ENCODE results near the gene MAGEA11.
"Not testable (repeated sequence)": the region's sequence is repeated elsewhere in the genome, so short reads cannot be mapped to it uniquely, and the experiment has no call there.

Gene MAGEA11

DNA sequence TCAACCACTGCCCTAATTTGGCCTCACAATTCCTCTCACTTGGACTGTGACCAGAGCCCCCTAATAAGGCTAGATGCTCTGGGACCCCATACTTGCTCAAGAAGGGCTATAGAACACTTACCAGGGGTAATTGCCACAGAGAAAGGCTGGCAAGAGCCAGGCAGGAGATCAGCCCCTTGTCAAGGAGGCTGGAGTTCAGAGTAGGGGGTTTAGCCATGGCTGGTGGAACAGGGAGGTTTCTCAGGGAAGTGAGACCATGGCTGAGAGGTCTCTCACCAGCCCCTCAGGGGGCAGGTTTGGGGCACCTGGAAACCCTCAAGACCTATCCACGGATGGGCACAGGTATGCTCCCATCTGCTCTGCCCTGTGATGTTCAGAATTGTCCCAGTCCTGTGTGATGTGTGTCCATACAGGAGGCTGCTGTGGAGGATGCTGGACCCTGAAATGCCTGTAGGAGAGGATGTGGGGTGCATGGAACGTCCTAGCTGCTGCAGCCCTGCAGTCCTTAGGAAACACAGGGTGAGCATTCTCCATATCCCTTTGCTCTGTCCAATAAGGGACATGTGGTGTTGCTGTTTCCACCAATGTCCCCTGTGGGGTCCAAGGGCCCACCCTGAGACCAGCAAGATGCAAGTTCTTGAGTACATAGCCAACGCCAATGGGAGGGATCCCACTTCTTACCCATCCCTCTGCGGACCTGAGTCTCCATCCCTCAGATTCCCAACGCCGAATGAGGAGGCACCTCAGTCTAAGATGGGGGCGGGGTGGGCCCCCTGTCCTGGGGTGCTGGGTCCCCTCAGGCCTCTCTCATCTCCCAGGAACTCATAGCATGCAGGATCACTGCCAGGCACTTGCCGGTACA, 45.6 kb downstream of the MAGEA11 start:
- DNase-seq, result no peak
- TF ChIP-seq POLR2A (IDR thresholded peaks at IDR 0.05; ENCODE audit: low read length) (no peak), GATA1 (IDR thresholded peaks at IDR 0.05; ENCODE audit: low read depth, low read length) (no peak)

DNA sequence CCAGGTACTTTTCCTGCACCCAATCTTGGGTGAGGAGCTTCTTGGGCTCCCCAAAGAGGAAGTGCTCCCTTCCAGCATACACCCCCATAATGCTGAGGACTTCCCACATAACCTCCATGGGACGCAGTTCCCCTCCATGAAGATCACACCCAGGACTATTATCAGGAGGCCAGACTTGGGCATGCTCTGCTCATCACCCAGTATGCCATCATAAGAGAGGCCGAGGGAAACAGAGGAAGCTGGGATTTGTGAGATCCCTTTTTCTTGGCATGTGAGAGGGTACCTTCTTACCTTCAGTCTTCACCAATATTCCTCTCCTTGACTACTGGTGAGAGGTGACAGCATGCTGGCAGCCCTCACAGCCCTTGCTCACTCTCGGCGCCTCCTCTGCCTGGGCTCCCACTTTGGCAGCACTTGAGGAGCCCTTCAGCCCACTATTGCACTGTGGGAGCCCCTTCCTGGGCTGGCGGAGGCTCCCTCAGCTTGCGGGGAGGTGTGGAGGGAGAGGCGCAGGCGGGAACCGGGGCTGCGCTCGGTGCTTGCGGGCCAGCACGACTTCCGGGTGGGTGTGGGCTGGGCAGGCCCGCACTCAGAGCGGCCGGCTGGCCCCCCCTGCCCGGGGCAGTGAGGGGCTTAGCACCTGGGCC, 46.3 kb downstream of the MAGEA11 start:
- TF ChIP-seq POLR2A (IDR thresholded peaks at IDR 0.05; ENCODE audit: low read length) (no peak), GATA1 (IDR thresholded peaks at IDR 0.05; ENCODE audit: low read depth, low read length) (no peak)
- DNase-seq, result no peak

DNA sequence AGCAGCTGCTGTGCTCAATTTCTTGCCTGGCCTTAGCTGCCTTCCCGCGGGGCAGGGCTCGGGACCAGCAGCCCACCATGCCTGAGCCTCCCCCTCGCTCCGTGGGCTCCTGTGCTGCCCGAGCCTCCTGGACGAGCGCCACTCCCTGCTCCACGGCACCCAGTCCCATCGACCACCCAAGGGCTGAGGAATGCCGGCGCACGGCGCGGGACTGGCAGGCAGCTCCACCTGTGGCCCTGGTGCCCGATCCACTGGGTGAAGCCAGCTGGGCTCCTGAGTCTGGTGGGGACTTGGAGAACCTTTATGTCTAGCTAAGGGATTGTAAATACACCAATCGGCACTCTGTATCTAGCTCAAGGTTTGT, 46.8 kb downstream of the MAGEA11 start:
- DNase-seq, result not testable (repeated sequence)

DNA sequence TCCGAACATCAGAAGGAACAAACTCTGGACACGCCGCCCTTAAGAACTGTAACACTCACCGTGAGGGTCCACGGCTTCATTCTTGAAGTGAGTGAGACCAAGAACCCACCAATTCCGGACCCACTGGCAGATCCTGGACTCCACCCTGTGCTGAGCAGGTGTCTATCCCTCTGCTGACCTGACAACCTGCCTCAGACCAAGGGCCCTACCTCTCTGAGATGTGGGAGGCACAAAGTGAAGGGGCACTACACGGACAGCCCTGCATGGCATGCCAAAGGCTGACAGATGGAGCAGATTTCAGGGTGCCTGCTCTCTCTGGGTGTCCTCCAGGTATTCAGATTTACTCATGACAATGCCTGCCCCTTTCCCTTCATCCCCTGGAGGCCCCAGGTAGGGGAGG, 48.0 kb downstream of the MAGEA11 start:
- TF ChIP-seq POLR2A (IDR thresholded peaks at IDR 0.05; ENCODE audit: low read length) (no peak), GATA1 (IDR thresholded peaks at IDR 0.05; ENCODE audit: low read depth, low read length) (no peak)
- no peak for DNase-seq

DNA sequence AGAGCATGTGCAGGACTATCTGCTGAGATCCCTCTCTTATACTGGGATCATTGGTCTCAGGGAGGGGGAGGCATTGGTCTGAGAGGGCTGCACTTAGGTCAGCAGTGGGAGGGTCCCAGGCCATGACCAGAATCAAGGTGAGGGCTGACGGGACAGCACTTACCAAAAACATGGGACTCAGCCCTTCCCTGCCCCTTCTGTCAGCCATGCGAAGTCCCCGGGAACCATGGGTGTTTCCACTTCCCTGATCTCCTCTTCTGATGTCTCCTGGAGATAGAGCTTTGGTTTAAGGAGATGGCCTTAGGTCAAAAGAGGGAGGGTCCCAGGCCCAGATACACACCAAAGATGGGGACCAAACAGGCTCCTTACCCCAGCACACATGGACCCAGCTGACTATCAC, 49.1 kb downstream of the MAGEA11 start:
- DNase-seq, result no peak
- TF ChIP-seq POLR2A (IDR thresholded peaks at IDR 0.05; ENCODE audit: low read length) (no peak), GATA1 (IDR thresholded peaks at IDR 0.05; ENCODE audit: low read depth, low read length) (no peak)

DNA sequence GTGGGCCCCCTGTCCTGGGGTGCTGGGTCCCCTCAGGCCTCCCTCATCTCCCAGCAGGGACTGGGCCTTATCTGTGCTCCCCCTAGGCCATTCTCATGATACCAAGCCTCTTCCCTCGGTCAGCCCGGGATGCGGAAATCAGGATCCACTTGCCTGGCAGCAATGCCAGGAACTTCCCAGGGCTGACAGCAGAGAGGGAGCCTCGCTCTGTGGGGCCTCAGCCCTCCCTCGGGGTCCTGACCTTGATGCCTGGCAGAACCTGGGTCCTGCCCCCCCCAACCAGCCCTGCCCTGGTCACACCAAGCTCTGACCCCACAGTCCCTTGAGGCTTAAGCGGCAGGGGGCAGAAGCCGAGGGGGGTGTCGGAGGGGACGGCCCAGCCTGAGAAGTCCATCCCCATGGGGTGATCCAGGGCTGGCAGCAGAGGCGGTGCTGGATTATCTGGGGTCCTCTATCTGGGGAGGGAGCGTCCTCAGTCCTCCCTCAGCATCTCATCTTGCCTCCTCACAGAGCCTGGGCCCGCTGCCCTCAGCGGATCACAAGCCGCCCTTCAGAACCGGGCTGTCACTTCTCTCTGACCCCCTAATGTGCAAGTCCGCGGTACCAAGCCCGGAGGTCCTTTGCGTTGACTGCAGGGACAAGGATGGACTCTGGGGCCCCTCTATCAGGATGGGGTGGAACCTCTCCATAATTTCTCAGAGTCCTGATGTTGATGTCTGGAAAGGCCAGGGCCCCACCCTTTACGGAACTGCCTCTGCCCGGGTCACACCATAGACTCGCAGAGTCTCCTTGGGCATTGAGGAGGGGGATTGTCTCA, 50.2 kb downstream of the MAGEA11 start:
- not testable (repeated sequence) for DNase-seq

DNA sequence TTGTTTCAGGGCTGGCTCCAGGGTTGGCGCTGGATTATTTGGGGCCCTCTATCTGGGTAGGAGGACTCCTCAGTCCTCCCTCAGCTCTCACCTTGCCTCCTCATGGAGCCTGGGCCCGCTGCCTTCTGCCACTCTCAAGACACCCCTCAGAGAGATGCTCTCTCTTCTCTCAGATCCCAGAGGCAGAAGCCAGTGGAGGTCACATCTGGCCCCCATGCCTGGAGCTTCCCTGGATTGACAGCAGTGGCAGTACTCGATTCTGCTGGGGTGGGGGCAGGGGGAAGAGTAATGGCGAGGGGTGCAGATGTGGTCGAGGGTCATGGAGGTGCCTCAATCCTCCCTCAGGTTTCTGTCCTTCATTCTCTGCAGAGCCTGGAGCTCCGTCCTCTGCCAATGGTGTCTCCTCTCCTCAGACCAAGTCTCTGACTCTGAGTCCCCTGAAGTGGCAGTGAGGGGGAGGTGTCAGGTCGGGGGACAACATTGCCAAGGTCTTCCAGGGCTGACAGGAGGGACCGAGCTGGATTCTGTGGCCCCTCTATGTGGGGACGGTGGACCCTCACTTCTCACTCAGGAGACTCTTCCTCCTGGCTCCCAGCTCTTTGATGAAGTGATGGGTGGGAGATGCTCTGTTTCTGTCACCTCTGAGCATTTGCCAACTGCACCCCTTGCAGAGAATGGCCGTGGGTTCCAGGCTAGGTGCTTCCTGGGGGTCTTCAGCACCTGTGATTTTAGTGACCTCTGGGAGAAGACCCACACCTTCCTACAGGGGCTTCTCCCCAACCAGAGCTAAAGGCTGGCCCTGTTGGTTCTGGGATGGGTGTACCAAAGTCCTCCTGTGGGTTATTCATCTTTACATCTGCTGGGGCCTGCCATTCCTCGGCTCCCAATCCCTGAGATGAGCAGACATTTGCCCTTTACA, 51.1 kb downstream of the MAGEA11 start:
- TF ChIP-seq GATA1 (IDR thresholded peaks at IDR 0.05; ENCODE audit: low read depth, low read length) (no peak), POLR2A (IDR thresholded peaks at IDR 0.05; ENCODE audit: low read length) (no peak)
- DNase-seq, result no peak

Measured in erythroblast (primary cell).